HG02840 (cell line): Measurements from ENCODE around the gene ADGRL3.

ENCODE experiments used
- ATAC-seq: cut with Tn5 transposase; IDR thresholded peaks from one replicate; pipeline ENCODE4 v1.9.1; 2021; ENCODE audit warnings: mild to moderate bottlenecking, moderate library complexity, moderate number of reproducible peaks; ENCODE audit not compliant: unreplicated experiment, low FRiP score

Gene ADGRL3

GRCh38 chr4:62006108-62006507 lies 806.0 kb downstream of the ADGRL3 start:
- ATAC-seq, result no peak

- no peak for ATAC-seq
Observed at GRCh38 chr4:62015043-62015739, 815.1 kb downstream of the ADGRL3 start.

GRCh38 chr4:62018537-62018936 lies 818.4 kb downstream of the ADGRL3 start:
- ATAC-seq, result no peak

- ATAC-seq, result no peak
Observed at GRCh38 chr4:62023633-62024032, 823.5 kb downstream of the ADGRL3 start.

GRCh38 chr4:62028745-62029144 lies 828.6 kb downstream of the ADGRL3 start:
- no peak for ATAC-seq

GRCh38 chr4:62030958-62031357 lies 830.8 kb downstream of the ADGRL3 start:
- ATAC-seq, result no peak

- ATAC-seq, result no peak
Observed at GRCh38 chr4:62037571-62037970, 837.4 kb downstream of the ADGRL3 start.

- ATAC-seq, result no peak
Observed at GRCh38 chr4:62051332-62051731, 851.2 kb downstream of the ADGRL3 start.

- no peak for ATAC-seq
Observed at GRCh38 chr4:62053974-62054373, 853.8 kb downstream of the ADGRL3 start.

GRCh38 chr4:62057031-62057430 lies 856.9 kb downstream of the ADGRL3 start:
- ATAC-seq, result no peak

GRCh38 chr4:62058571-62058970 lies 858.4 kb downstream of the ADGRL3 start:
- no peak for ATAC-seq

- no peak for ATAC-seq
Observed at GRCh38 chr4:62070291-62070852, 870.2 kb downstream of the ADGRL3 start.

GRCh38 chr4:62075089-62075488 lies 875.0 kb downstream of the ADGRL3 start:
- ATAC-seq, result no peak

GRCh38 chr4:62075521-62075920 lies 875.4 kb downstream of the ADGRL3 start:
- ATAC-seq, result no peak

- no peak for ATAC-seq
Observed at GRCh38 chr4:62077406-62077805, 877.3 kb downstream of the ADGRL3 start.

- no peak for ATAC-seq
Observed at GRCh38 chr4:62080431-62080830, 880.3 kb downstream of the ADGRL3 start.

GRCh38 chr4:62087706-62088105 lies 887.6 kb downstream of the ADGRL3 start:
- no peak for ATAC-seq

GRCh38 chr4:62093735-62094134 lies 893.6 kb downstream of the ADGRL3 start:
- no peak for ATAC-seq

- ATAC-seq, result no peak
Observed at GRCh38 chr4:62096881-62097280, 896.8 kb downstream of the ADGRL3 start.

GRCh38 chr4:62115216-62115615 lies 915.1 kb downstream of the ADGRL3 start:
- ATAC-seq, result no peak

- ATAC-seq, result no peak
Observed at GRCh38 chr4:62117886-62118285, 917.8 kb downstream of the ADGRL3 start.

- no peak for ATAC-seq
Observed at GRCh38 chr4:62118558-62118957, 918.4 kb downstream of the ADGRL3 start.
